ENCODE results near the gene BCAS1. TPM values are rescaled to one million over a fixed set of nuclear protein-coding genes. Genes with fewer than 3 reads are reported as not detected.

Gene BCAS1
- total RNA-seq, 1 experiment from 2014 or later, result 3.1 TPM

DNA sequence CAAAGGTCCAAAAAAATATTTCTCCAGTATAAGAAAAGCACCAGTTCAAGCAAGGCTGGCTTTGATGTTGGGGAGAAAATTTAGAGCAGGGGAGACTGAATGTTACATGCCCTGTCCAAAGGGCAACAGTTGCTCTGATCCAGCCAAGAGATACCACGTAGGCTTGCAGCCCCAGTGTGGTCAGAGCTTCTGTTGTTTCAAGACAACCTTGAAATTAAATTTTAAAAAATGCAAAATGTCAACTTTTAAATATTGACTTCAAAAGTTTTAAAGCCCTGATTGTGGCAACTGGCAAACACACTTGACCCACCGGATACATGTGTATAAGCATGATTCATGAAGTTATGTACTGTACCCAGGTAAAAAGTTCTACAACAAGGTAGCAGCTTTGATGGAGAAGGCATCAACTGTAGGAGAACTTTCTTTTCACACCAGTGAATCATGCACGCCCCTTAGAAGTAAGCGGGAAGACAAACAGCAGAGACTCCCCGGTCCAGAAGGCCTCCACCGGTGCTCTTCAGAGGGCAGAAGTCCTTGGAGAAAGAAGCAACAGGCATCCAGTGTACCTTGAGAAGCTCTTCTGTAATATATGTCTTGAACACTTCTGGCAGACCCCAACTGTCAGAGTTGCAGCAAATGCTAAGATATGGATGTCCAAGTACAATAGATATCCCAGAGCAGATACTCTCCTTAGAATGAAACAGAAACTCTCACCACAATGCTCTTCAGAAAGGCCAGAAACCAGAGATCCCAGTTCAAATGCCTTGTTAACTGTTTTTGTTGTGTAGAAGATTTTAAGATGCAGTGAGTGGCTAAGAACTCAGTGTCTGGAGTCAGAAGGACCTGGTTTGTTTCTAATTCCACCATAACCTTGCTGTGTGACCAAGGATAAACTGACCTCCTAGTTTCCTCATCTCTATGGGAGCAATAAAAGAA is 115.4 kb downstream of the BCAS1 start:
- CTCF ChIA-PET, result no interaction called here
- in situ Hi-C loops (cut with HindIII; ENCODE audit: low pct_unique_long_range_greater_than_20kb, low sequenced_read_pairs), result no loop called here
- no peak for ATAC-seq

GRCh38 chr20:53952528-53953096 is 117.8 kb downstream of the BCAS1 start:
- Histone ChIP-seq H3K9me3 (ENCODE audit: control insufficient read depth, insufficient read depth, low read depth, low read length) (no peaks in the 10 kb centered on the region), H3K27me3 (ENCODE audit: control insufficient read depth, insufficient read depth, low read length) (no peaks in the 10 kb centered on the region), H3K4me1 (ENCODE audit: control insufficient read depth, insufficient read depth, low read length) (peaks cover 19% of the 10 kb centered on the region), H3K36me3 (ENCODE audit: control insufficient read depth, insufficient read depth, low read length) (no peaks in the 10 kb centered on the region), H3K4me3 (ENCODE audit: low read depth in 2 of 2, low read length in 2 of 2) (no peak overlapping the region), H3K27ac (ENCODE audit: low read length) (no peak overlapping the region)
- BruUV-seq (replicated peaks), result no TSS peak
- TF ChIP-seq, protein P1, sequence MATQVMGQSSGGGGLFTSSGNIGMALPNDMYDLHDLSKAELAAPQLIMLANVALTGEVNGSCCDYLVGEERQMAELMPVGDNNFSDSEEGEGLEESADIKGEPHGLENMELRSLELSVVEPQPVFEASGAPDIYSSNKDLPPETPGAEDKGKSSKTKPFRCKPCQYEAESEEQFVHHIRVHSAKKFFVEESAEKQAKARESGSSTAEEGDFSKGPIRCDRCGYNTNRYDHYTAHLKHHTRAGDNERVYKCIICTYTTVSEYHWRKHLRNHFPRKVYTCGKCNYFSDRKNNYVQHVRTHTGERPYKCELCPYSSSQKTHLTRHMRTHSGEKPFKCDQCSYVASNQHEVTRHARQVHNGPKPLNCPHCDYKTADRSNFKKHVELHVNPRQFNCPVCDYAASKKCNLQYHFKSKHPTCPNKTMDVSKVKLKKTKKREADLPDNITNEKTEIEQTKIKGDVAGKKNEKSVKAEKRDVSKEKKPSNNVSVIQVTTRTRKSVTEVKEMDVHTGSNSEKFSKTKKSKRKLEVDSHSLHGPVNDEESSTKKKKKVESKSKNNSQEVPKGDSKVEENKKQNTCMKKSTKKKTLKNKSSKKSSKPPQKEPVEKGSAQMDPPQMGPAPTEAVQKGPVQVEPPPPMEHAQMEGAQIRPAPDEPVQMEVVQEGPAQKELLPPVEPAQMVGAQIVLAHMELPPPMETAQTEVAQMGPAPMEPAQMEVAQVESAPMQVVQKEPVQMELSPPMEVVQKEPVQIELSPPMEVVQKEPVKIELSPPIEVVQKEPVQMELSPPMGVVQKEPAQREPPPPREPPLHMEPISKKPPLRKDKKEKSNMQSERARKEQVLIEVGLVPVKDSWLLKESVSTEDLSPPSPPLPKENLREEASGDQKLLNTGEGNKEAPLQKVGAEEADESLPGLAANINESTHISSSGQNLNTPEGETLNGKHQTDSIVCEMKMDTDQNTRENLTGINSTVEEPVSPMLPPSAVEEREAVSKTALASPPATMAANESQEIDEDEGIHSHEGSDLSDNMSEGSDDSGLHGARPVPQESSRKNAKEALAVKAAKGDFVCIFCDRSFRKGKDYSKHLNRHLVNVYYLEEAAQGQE (IDR thresholded peaks at IDR 0.05; ENCODE audit: insufficient read depth in 1 of 2, low read depth in 2 of 2, low read length in 1 of 2), result no peak
- TF ChIP-seq SIN3A (IDR thresholded peaks at IDR 0.05; ENCODE audit: borderline replicate concordance, insufficient read depth, low read depth, low read length) (no peak), POLR2AphosphoS5 (IDR thresholded peaks at IDR 0.05; ENCODE audit: low read depth, low read length) (no peak), TCF7L2 (IDR thresholded peaks at IDR 0.05; ENCODE audit: low read depth, low read length) (no peak)
- TF ChIP-seq, protein P2, sequence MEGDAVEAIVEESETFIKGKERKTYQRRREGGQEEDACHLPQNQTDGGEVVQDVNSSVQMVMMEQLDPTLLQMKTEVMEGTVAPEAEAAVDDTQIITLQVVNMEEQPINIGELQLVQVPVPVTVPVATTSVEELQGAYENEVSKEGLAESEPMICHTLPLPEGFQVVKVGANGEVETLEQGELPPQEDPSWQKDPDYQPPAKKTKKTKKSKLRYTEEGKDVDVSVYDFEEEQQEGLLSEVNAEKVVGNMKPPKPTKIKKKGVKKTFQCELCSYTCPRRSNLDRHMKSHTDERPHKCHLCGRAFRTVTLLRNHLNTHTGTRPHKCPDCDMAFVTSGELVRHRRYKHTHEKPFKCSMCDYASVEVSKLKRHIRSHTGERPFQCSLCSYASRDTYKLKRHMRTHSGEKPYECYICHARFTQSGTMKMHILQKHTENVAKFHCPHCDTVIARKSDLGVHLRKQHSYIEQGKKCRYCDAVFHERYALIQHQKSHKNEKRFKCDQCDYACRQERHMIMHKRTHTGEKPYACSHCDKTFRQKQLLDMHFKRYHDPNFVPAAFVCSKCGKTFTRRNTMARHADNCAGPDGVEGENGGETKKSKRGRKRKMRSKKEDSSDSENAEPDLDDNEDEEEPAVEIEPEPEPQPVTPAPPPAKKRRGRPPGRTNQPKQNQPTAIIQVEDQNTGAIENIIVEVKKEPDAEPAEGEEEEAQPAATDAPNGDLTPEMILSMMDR (IDR thresholded peaks at IDR 0.05), result no peak
- no peak for ATAC-seq
- ChIA-PET CTCF (no interaction called here), POLR2A (no interaction called here)
- DNase-seq (ENCODE audit: low read depth, low spot score), result no peak
- in situ Hi-C loops (cut with HindIII; ENCODE audit: low pct_unique_long_range_greater_than_20kb, low sequenced_read_pairs) (no loop called here), intact Hi-C loops (cut with micrococcal nuclease; ENCODE audit: unreplicated experiment) (no loop called here)

More for the DNA sequence above, 115.4 kb downstream of the BCAS1 start:
- Histone ChIP-seq H3K9me3 (ENCODE audit: control insufficient read depth, insufficient read depth, low read depth, low read length) (no peaks in the 10 kb centered on the region), H3K4me3 (ENCODE audit: low read depth in 2 of 2, low read length in 2 of 2) (no peak overlapping the region), H3K4me1 (ENCODE audit: control insufficient read depth, insufficient read depth, low read length) (peaks cover 4% of the 10 kb centered on the region), H3K36me3 (ENCODE audit: control insufficient read depth, insufficient read depth, low read length) (no peaks in the 10 kb centered on the region), H3K27ac (ENCODE audit: low read length) (peak overlapping the region; percentile 26), H3K27me3 (ENCODE audit: control insufficient read depth, insufficient read depth, low read length) (no peaks in the 10 kb centered on the region)
- intact Hi-C loops (cut with micrococcal nuclease; ENCODE audit: unreplicated experiment), result no loop called here
- TF ChIP-seq, protein P2 (IDR thresholded peaks at IDR 0.05), result no peak
- no peak for TF ChIP-seq POLR2AphosphoS5 (IDR thresholded peaks at IDR 0.05; ENCODE audit: low read depth, low read length)
- TF ChIP-seq, protein P1 (IDR thresholded peaks at IDR 0.05; ENCODE audit: insufficient read depth in 1 of 2, low read depth in 2 of 2, low read length in 1 of 2), result no peak
- no peak for TF ChIP-seq SIN3A (IDR thresholded peaks at IDR 0.05; ENCODE audit: borderline replicate concordance, insufficient read depth, low read depth, low read length)
- no peak for TF ChIP-seq TCF7L2 (IDR thresholded peaks at IDR 0.05; ENCODE audit: low read depth, low read length)
- POLR2A ChIA-PET, result no interaction called here
- DNase-seq (ENCODE audit: low read depth, low spot score), result no peak
- no TSS peak for BruUV-seq (replicated peaks)

Measured in Panc1 (cell line).